Measurements from ENCODE around the gene TEAD1. TPM values are rescaled to one million over a fixed set of nuclear protein-coding genes. Genes with fewer than 3 reads are reported as not detected.

The TEAD1 gene
- total and polyA plus RNA-seq, 2 experiments from 2014 or later: 24.5 to 103 TPM

DNA sequence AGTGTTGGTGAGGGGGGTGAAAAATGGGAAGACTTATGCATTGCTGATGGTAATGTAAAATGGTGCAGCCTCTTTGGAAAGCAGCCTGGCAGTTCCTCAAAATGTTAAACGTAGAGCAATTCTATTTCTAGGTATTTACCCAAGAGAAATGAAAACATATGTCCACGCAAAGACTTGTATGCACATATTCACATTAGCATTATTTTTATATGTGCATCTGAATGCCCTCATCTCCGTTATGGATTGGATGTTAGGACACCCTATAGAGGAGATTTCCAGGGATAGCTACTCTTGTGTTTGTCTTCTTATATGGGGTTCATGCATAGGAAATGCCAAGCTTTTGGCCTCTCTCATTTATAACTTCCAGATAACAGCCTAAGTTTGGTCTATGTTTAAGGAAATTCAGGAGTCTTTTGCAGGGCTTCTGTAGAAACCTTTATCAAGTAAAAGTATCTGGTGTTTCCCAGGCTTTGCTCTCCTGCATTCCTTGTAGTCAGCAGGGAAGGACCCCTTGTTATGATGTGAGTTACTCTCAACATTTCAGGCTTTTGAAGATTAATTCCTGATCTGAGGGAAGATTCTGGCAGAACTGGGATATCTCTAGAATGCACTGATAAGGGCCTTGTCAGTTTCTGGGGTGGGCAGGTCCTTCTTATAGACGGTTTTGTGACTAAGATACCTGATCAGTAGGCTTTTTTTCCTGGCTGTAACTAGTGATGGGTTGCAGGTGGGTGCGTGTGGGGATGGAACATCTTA is 116.8 kb downstream of the TEAD1 start (continued):
- TF ChIP-seq, protein P1, sequence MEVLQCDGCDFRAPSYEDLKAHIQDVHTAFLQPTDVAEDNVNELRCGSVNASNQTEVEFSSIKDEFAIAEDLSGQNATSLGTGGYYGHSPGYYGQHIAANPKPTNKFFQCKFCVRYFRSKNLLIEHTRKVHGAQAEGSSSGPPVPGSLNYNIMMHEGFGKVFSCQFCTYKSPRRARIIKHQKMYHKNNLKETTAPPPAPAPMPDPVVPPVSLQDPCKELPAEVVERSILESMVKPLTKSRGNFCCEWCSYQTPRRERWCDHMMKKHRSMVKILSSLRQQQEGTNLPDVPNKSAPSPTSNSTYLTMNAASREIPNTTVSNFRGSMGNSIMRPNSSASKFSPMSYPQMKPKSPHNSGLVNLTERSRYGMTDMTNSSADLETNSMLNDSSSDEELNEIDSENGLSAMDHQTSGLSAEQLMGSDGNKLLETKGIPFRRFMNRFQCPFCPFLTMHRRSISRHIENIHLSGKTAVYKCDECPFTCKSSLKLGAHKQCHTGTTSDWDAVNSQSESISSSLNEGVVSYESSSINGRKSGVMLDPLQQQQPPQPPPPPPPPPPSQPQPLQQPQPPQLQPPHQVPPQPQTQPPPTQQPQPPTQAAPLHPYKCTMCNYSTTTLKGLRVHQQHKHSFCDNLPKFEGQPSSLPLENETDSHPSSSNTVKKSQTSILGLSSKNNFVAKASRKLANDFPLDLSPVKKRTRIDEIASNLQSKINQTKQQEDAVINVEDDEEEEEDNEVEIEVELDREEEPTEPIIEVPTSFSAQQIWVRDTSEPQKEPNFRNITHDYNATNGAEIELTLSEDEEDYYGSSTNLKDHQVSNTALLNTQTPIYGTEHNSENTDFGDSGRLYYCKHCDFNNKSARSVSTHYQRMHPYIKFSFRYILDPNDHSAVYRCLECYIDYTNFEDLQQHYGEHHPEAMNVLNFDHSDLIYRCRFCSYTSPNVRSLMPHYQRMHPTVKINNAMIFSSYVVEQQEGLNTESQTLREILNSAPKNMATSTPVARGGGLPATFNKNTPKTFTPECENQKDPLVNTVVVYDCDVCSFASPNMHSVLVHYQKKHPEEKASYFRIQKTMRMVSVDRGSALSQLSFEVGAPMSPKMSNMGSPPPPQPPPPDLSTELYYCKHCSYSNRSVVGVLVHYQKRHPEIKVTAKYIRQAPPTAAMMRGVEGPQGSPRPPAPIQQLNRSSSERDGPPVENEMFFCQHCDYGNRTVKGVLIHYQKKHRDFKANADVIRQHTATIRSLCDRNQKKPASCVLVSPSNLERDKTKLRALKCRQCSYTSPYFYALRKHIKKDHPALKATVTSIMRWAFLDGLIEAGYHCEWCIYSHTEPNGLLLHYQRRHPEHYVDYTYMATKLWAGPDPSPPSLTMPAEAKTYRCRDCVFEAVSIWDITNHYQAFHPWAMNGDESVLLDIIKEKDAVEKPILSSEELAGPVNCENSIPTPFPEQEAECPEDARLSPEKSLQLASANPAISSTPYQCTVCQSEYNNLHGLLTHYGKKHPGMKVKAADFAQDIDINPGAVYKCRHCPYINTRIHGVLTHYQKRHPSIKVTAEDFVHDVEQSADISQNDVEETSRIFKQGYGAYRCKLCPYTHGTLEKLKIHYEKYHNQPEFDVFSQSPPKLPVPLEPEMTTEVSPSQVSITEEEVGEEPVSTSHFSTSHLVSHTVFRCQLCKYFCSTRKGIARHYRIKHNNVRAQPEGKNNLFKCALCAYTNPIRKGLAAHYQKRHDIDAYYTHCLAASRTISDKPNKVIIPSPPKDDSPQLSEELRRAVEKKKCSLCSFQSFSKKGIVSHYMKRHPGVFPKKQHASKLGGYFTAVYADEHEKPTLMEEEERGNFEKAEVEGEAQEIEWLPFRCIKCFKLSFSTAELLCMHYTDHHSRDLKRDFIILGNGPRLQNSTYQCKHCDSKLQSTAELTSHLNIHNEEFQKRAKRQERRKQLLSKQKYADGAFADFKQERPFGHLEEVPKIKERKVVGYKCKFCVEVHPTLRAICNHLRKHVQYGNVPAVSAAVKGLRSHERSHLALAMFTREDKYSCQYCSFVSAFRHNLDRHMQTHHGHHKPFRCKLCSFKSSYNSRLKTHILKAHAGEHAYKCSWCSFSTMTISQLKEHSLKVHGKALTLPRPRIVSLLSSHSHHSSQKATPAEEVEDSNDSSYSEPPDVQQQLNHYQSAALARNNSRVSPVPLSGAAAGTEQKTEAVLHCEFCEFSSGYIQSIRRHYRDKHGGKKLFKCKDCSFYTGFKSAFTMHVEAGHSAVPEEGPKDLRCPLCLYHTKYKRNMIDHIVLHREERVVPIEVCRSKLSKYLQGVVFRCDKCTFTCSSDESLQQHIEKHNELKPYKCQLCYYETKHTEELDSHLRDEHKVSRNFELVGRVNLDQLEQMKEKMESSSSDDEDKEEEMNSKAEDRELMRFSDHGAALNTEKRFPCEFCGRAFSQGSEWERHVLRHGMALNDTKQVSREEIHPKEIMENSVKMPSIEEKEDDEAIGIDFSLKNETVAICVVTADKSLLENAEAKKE (CRISPR knock-in tag; IDR thresholded peaks at IDR 0.05): no peak
- TF ChIP-seq CREB1 (CRISPR knock-in tag; IDR thresholded peaks at IDR 0.05; ENCODE audit: low read depth): no peak

DNA sequence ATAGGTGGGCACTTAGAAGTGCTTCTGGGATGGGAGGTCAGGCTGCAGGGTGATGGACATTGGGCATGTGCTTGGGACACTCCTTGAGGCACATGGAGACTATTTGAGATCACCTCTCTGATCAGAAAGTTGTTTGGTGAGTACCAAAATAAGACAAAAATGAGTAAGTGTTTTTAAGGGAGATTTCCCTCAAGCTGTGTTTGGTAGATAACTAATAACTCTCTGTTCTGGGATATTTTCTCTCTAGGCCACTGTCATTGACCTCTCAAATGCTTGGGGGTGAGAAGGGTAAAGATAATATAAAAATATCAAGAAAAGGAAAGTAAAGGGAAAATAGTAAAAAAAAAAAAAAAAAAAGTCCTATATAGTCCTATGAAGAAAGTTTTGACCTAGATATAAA is 117.8 kb downstream of the TEAD1 start:
- 0 out of 2 replicates have a peak overlapping the region, but pooled peaks have one; percentile 11 for H3K27ac ChIP-seq (ENCODE audit: low read depth)
- H2AFZ ChIP-seq: no peak overlapping the region
- peaks cover 100% of the 10 kb centered on the region for H3K79me2 ChIP-seq (replicated peaks; ENCODE audit: insufficient read depth)
- no peaks in the 10 kb centered on the region for H3K27me3 Mint-ChIP-seq (ENCODE audit: insufficient read depth, low read depth, poor library complexity)
- H3K4me1 ChIP-seq (ENCODE audit: insufficient read depth): peaks cover 43% of the 10 kb centered on the region
- H3K9me2 ChIP-seq (ENCODE audit: insufficient read depth): no peaks in the 10 kb centered on the region
- DNase-seq (ENCODE audit: low spot score): no peak
- H3K27me3 ChIP-seq (ENCODE audit: insufficient read depth): no peaks in the 10 kb centered on the region
- no peak overlapping the region for H3K4me2 ChIP-seq
- H3K27ac Mint-ChIP-seq: peak overlapping the region; percentile 26; the same call in 1 of the 2 replicates
- no peaks in the 10 kb centered on the region; the same call in 1 of the 2 replicates for H3K36me3 ChIP-seq (ENCODE audit: insufficient read depth)
- peaks cover 8% of the 10 kb centered on the region; the same call in 2 of the 3 replicates for H3K36me3 Mint-ChIP-seq (ENCODE audit: low read depth)
- H3K4me3 ChIP-seq: no peak overlapping the region
- peaks cover 4% of the 10 kb centered on the region for H4K20me1 ChIP-seq (replicated peaks; ENCODE audit: insufficient read depth)
- ATAC-seq: no peak
- peaks cover 43% of the 10 kb centered on the region for H3K4me1 Mint-ChIP-seq
- no peaks in the 10 kb centered on the region for H3K9me3 Mint-ChIP-seq
- no peak overlapping the region for H3K4me3 Mint-ChIP-seq
- no peaks in the 10 kb centered on the region for H3F3A ChIP-seq (replicated peaks; ENCODE audit: low read depth)
- no peak for TF ChIP-seq ZNF114 (CRISPR knock-in tag; IDR thresholded peaks at IDR 0.05)
- TF ChIP-seq, protein P1 (CRISPR knock-in tag; IDR thresholded peaks at IDR 0.05): no peak
- TF ChIP-seq, protein P2, sequence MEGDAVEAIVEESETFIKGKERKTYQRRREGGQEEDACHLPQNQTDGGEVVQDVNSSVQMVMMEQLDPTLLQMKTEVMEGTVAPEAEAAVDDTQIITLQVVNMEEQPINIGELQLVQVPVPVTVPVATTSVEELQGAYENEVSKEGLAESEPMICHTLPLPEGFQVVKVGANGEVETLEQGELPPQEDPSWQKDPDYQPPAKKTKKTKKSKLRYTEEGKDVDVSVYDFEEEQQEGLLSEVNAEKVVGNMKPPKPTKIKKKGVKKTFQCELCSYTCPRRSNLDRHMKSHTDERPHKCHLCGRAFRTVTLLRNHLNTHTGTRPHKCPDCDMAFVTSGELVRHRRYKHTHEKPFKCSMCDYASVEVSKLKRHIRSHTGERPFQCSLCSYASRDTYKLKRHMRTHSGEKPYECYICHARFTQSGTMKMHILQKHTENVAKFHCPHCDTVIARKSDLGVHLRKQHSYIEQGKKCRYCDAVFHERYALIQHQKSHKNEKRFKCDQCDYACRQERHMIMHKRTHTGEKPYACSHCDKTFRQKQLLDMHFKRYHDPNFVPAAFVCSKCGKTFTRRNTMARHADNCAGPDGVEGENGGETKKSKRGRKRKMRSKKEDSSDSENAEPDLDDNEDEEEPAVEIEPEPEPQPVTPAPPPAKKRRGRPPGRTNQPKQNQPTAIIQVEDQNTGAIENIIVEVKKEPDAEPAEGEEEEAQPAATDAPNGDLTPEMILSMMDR (conservative IDR thresholded peaks at IDR 0.05; ENCODE audit: low read depth in 2 of 2): no peak
- TF ChIP-seq EZH2phosphoT487 (IDR thresholded peaks at IDR 0.05; ENCODE audit: unreplicated experiment): no peak
- no peak for TF ChIP-seq EZH2 (IDR thresholded peaks at IDR 0.05; ENCODE audit: low read depth, unreplicated experiment)
